A204.1 (cell line): ENCODE results near the gene ANKRD50.

ENCODE experiments used
- FAIRE-seq: peaks from 2 replicates; lab custom pipeline; 2012; peaks lifted over from hg19 to GRCh38; lab: Jason Lieb, UNC

Gene ANKRD50

GRCh38 chr4:124710015-124710741 lies 2.4 kb downstream of the ANKRD50 start:
- no peak for FAIRE-seq

GRCh38 chr4:124708517-124709300 lies 3.8 kb downstream of the ANKRD50 start:
- FAIRE-seq: no peak

- FAIRE-seq: no peak
Observed at GRCh38 chr4:124705393-124705792, 7.1 kb downstream of the ANKRD50 start.

GRCh38 chr4:124703154-124703553 lies 9.4 kb downstream of the ANKRD50 start:
- no peak for FAIRE-seq

GRCh38 chr4:124697441-124697840 lies 15.1 kb downstream of the ANKRD50 start:
- FAIRE-seq: no peak

- FAIRE-seq: no peak
Observed at GRCh38 chr4:124696182-124696581, 16.4 kb downstream of the ANKRD50 start.

GRCh38 chr4:124694946-124695598 lies 17.5 kb downstream of the ANKRD50 start:
- no peak for FAIRE-seq

- no peak for FAIRE-seq
Observed at GRCh38 chr4:124694306-124694705, 18.2 kb downstream of the ANKRD50 start.

GRCh38 chr4:124691801-124692200 lies 20.7 kb downstream of the ANKRD50 start:
- FAIRE-seq: no peak

GRCh38 chr4:124686279-124686678 lies 26.3 kb downstream of the ANKRD50 start:
- no peak for FAIRE-seq

- no peak for FAIRE-seq
Observed at GRCh38 chr4:124685851-124686250, 26.7 kb downstream of the ANKRD50 start.

GRCh38 chr4:124684301-124684700 lies 28.2 kb downstream of the ANKRD50 start:
- FAIRE-seq: no peak

GRCh38 chr4:124682384-124682783 lies 30.1 kb downstream of the ANKRD50 start:
- FAIRE-seq: no peak

- FAIRE-seq: no peak
Observed at GRCh38 chr4:124666496-124666895, 46.0 kb downstream of the ANKRD50 start.

GRCh38 chr4:124658795-124659194 lies 53.7 kb downstream of the ANKRD50 start:
- no peak for FAIRE-seq

- FAIRE-seq: no peak
Observed at GRCh38 chr4:124650614-124651013, 61.9 kb downstream of the ANKRD50 start.

GRCh38 chr4:124647599-124647998 lies 64.9 kb downstream of the ANKRD50 start:
- FAIRE-seq: no peak

- FAIRE-seq: no peak
Observed at GRCh38 chr4:124644621-124645020, 67.9 kb downstream of the ANKRD50 start.

GRCh38 chr4:124642846-124643245 lies 69.7 kb downstream of the ANKRD50 start:
- FAIRE-seq: no peak

- FAIRE-seq: no peak
Observed at GRCh38 chr4:124641715-124642381, 70.7 kb downstream of the ANKRD50 start.

GRCh38 chr4:124640022-124640730 lies 72.4 kb downstream of the ANKRD50 start:
- FAIRE-seq: no peak

- FAIRE-seq: no peak
Observed at GRCh38 chr4:124637321-124637720, 75.2 kb downstream of the ANKRD50 start.
